OCI-LY3 (cell line): ENCODE measurements around the gene ALKBH2.

Source experiments
- CTCF ChIP-seq: fragments of 200-600, 300-600 bp; sonication (generic); IDR thresholded peaks from 2 replicates; pipeline ENCODE4 v1.5.1; 2014; ENCODE audit warnings: antibody characterized with exemption, low read length, low read depth
- EZH2phosphoT487 ChIP-seq: fragments of 200-600 bp; shearing (Covaris generic); IDR thresholded peaks from 2 replicates; pipeline ENCODE4 v1.6.1; 2018; ENCODE audit warnings: antibody characterized with exemption, mixed run types, low read depth

GRCh38 chr12:109121346-109121880 is 28.1 kb upstream of the ALKBH2 start:
- TF ChIP-seq CTCF (no peak), EZH2phosphoT487 (no peak)
